GM12878 (cell line): ENCODE measurements around the gene CCDC14.
"Not testable (repeated sequence)": the region's sequence is repeated elsewhere in the genome, so short reads cannot be mapped to it uniquely, and the experiment has no call there.

Source experiments
- BACH1 ChIP-seq: fragments of 450-650 bp; IDR thresholded peaks from 2 replicates; pipeline ENCODE4 v1.6.1; 2017; ENCODE audit warnings: mild to moderate bottlenecking, borderline replicate concordance
- EZH2 ChIP-seq: IDR thresholded peaks from 2 replicates; pipeline ENCODE4 v1.6.1; 2012; ENCODE audit warnings: low read depth, mild to moderate bottlenecking, control low read depth, inconsistent platforms, low read length, borderline replicate concordance; ENCODE audit not compliant: control insufficient read depth
- HCFC1 ChIP-seq: fragments of 150-350 bp; IDR thresholded peaks from 2 replicates; pipeline ENCODE4 v1.6.1; 2014; ENCODE audit warnings: low read length
- MXI1 ChIP-seq: fragments of 150-350 bp; IDR thresholded peaks from 2 replicates; pipeline ENCODE4 v1.6.1; 2011; ENCODE audit warnings: low read depth, mild to moderate bottlenecking, inconsistent platforms, low read length, improper control_type of control experiment
- POLR2A ChIP-seq: IDR thresholded peaks from 2 replicates; pipeline ENCODE4 v1.6.1; 2011; ENCODE audit warnings: low read depth, mild to moderate bottlenecking, low read length
- ZNF274 ChIP-seq: IDR thresholded peaks from one replicate; pipeline ENCODE4 v1.8.0; 2011; ENCODE audit not compliant: insufficient read length, insufficient read depth
- TF ChIP-seq, protein P1 (sequence below): IDR thresholded peaks from 2 replicates; pipeline ENCODE4 v1.6.1; 2011; ENCODE audit warnings: borderline replicate concordance, low read depth, mild to moderate bottlenecking, moderate library complexity, mixed read lengths, low read length; ENCODE audit not compliant: insufficient read depth; ENCODE audit errors: extremely low read length
- TF ChIP-seq, protein P2 (sequence below), 3 experiments: IDR thresholded peaks in 2 of 3; conservative IDR thresholded peaks in 1 of 3; 2 replicates each; pipeline ENCODE4 v1.5.1; 2011; ENCODE audit warnings: low read depth in 3 of 3, low read length in 3 of 3, mild to moderate bottlenecking in 3 of 3, control low read depth in 2 of 3, moderate library complexity in 2 of 3, inconsistent platforms in 1 of 3, mixed read lengths in 1 of 3; ENCODE audit not compliant: control insufficient read depth in 2 of 3, insufficient read depth in 1 of 3; ENCODE audit errors: extremely low read depth in 1 of 3
- TF ChIP-seq, protein P3 (sequence below): IDR thresholded peaks from 2 replicates; pipeline ENCODE4 v1.6.1; 2012; ENCODE audit warnings: low read depth, low read length, improper control_type of control experiment
- TF ChIP-seq, protein P4 (sequence below): IDR thresholded peaks from 2 replicates; pipeline ENCODE4 v1.6.1; 2011; ENCODE audit warnings: low read depth, low read length, improper control_type of control experiment, borderline replicate concordance

DNA sequence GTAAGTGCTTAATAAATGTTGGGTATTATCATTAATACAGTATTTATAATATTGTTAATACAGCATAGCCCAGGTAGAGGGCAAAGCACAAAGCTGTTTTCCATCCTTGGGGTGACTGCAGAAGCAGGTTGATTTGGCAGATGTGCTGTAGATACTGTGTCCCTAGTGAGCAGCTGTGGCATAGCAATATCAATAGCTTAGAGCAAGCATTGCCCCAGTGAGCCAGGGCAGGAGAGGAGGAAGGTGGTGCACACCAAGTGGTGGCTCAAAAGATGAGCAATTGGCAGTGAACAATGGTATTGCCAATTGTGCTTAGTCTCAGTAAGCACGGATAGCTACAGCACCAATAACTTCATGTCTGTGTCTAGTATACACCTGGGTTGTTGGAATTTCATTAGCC, 5.8 kb upstream of the CCDC14 start:
- TF ChIP-seq POLR2A, BACH1, MXI1, EZH2, HCFC1, ZNF274: not testable (repeated sequence)
- TF ChIP-seq, protein P1, sequence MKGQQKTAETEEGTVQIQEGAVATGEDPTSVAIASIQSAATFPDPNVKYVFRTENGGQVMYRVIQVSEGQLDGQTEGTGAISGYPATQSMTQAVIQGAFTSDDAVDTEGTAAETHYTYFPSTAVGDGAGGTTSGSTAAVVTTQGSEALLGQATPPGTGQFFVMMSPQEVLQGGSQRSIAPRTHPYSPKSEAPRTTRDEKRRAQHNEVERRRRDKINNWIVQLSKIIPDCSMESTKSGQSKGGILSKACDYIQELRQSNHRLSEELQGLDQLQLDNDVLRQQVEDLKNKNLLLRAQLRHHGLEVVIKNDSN: not testable (repeated sequence)
- TF ChIP-seq, protein P2, sequence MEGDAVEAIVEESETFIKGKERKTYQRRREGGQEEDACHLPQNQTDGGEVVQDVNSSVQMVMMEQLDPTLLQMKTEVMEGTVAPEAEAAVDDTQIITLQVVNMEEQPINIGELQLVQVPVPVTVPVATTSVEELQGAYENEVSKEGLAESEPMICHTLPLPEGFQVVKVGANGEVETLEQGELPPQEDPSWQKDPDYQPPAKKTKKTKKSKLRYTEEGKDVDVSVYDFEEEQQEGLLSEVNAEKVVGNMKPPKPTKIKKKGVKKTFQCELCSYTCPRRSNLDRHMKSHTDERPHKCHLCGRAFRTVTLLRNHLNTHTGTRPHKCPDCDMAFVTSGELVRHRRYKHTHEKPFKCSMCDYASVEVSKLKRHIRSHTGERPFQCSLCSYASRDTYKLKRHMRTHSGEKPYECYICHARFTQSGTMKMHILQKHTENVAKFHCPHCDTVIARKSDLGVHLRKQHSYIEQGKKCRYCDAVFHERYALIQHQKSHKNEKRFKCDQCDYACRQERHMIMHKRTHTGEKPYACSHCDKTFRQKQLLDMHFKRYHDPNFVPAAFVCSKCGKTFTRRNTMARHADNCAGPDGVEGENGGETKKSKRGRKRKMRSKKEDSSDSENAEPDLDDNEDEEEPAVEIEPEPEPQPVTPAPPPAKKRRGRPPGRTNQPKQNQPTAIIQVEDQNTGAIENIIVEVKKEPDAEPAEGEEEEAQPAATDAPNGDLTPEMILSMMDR (IDR thresholded peaks at IDR 0.05 in 2 of 3, conservative IDR thresholded peaks at IDR 0.05 in 1 of 3; ENCODE audit: control insufficient read depth in 2 of 3, extremely low read depth in 1 of 3, insufficient read depth in 1 of 3, low read depth in 3 of 3, low read length in 3 of 3): not testable (repeated sequence)
- TF ChIP-seq, protein P3, sequence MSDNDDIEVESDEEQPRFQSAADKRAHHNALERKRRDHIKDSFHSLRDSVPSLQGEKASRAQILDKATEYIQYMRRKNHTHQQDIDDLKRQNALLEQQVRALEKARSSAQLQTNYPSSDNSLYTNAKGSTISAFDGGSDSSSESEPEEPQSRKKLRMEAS: not testable (repeated sequence)
- TF ChIP-seq, protein P4, sequence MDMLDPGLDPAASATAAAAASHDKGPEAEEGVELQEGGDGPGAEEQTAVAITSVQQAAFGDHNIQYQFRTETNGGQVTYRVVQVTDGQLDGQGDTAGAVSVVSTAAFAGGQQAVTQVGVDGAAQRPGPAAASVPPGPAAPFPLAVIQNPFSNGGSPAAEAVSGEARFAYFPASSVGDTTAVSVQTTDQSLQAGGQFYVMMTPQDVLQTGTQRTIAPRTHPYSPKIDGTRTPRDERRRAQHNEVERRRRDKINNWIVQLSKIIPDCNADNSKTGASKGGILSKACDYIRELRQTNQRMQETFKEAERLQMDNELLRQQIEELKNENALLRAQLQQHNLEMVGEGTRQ: not testable (repeated sequence)
